Pons (tissue), 1 donor: ENCODE results near the gene TRIM33.
"Not testable (repeated sequence)": the region's sequence is repeated elsewhere in the genome, so short reads cannot be mapped to it uniquely, and the experiment has no call there.

Experiments used
- DNase-seq: peaks from one replicate; pipeline ENCODE4 v3.0.0-alpha.2; 2016; ENCODE audit warnings: low spot score

Gene TRIM33

GRCh38 chr1:114510274-114511031 is 550 bp downstream of the TRIM33 start:
- no peak for DNase-seq

GRCh38 chr1:114509596-114510273 is 1.3 kb downstream of the TRIM33 start:
- DNase-seq, result no peak

GRCh38 chr1:114508386-114508898 is 2.6 kb downstream of the TRIM33 start:
- no peak for DNase-seq

- no peak for DNase-seq
These were observed 3.5 kb downstream of the TRIM33 start for GRCh38 chr1:114507513-114507912.

GRCh38 chr1:114505148-114505561 is 5.8 kb downstream of the TRIM33 start:
- DNase-seq, result no peak

- DNase-seq, result no peak
These were observed 7.0 kb downstream of the TRIM33 start for GRCh38 chr1:114503916-114504422.

GRCh38 chr1:114502080-114502479 is 8.9 kb downstream of the TRIM33 start:
- DNase-seq, result no peak

- DNase-seq, result no peak
These were observed 11.5 kb downstream of the TRIM33 start for GRCh38 chr1:114499478-114499877.

- no peak for DNase-seq
These were observed 14.9 kb downstream of the TRIM33 start for GRCh38 chr1:114496089-114496488.

GRCh38 chr1:114495486-114495885 is 15.5 kb downstream of the TRIM33 start:
- no peak for DNase-seq

GRCh38 chr1:114492978-114493377 is 18.0 kb downstream of the TRIM33 start:
- no peak for DNase-seq

GRCh38 chr1:114490274-114490693 is 20.7 kb downstream of the TRIM33 start:
- DNase-seq, result no peak

GRCh38 chr1:114488739-114489138 is 22.3 kb downstream of the TRIM33 start:
- DNase-seq, result no peak

GRCh38 chr1:114485286-114485685 is 25.7 kb downstream of the TRIM33 start:
- DNase-seq, result no peak

GRCh38 chr1:114482585-114482984 is 28.4 kb downstream of the TRIM33 start:
- DNase-seq, result no peak

GRCh38 chr1:114479636-114480035 is 31.4 kb downstream of the TRIM33 start:
- not testable (repeated sequence) for DNase-seq

GRCh38 chr1:114479134-114479533 is 31.9 kb downstream of the TRIM33 start:
- DNase-seq, result no peak

- DNase-seq, result no peak
These were observed 37.2 kb downstream of the TRIM33 start for GRCh38 chr1:114473796-114474195.

GRCh38 chr1:114472408-114472807 is 38.6 kb downstream of the TRIM33 start:
- DNase-seq, result no peak

- DNase-seq, result no peak
These were observed 40.3 kb downstream of the TRIM33 start for GRCh38 chr1:114470681-114471080.

GRCh38 chr1:114468710-114469468 is 42.1 kb downstream of the TRIM33 start:
- no peak for DNase-seq

- DNase-seq, result no peak
These were observed 43.0 kb downstream of the TRIM33 start for GRCh38 chr1:114468047-114468446.
